PC-3 (cell line): ENCODE results near the gene HHATL.

Experiments used
- CTCF ChIP-seq: fragments of 300-600 bp; sonication (generic); conservative IDR thresholded peaks from 2 replicates; pipeline ENCODE4 v1.5.1; 2017; ENCODE audit warnings: antibody characterized with exemption, low read depth, mild to moderate bottlenecking, low read length
- EZH2 ChIP-seq: fragments of 300-600 bp; sonication (generic); IDR thresholded peaks from one replicate; pipeline ENCODE4 v1.6.1; 2017; ENCODE audit warnings: antibody characterized with exemption, mild to moderate bottlenecking, low read length; ENCODE audit not compliant: unreplicated experiment
- EZH2phosphoT487 ChIP-seq: fragments of 300-600 bp; sonication (generic); IDR thresholded peaks from 2 replicates; pipeline ENCODE4 v1.6.1; 2018; ENCODE audit warnings: mild to moderate bottlenecking, antibody characterized with exemption, low read length, borderline replicate concordance

- TF ChIP-seq CTCF, result no peak
- TF ChIP-seq EZH2, result no peak
- no peak for TF ChIP-seq EZH2phosphoT487
Measured at GRCh38 chr3:42688487-42689420, 13.8 kb downstream of the HHATL start.
